HepG2 (cell line): Measurements from ENCODE around the gene TSKU. TPM values are rescaled to one million over a fixed set of nuclear protein-coding genes. Genes with fewer than 3 reads are reported as not detected.

ENCODE experiments used
- AHDC1 ChIP-seq: sonication (generic); formaldehyde crosslinking; IDR thresholded peaks from 2 replicates; pipeline ENCODE4 v1.5.1; 2020; ENCODE audit warnings: mild to moderate bottlenecking, missing genetic modification reagents, borderline replicate concordance
- CENPT ChIP-seq: sonication (generic); formaldehyde crosslinking; IDR thresholded peaks from 2 replicates; pipeline ENCODE4 v1.8.0; 2022; ENCODE audit warnings: low read depth, mild to moderate bottlenecking, moderate library complexity, missing genetic modification reagents
- FOXP4 ChIP-seq: sonication (generic); formaldehyde crosslinking; IDR thresholded peaks from 2 replicates; pipeline ENCODE4 v1.4.0; 2020; ENCODE audit warnings: missing genetic modification reagents
- HHEX ChIP-seq: IDR thresholded peaks from 2 replicates; pipeline ENCODE4 v1.6.1; 2016; ENCODE audit warnings: control low read depth
- KLF13 ChIP-seq: sonication (generic); formaldehyde crosslinking; IDR thresholded peaks from 2 replicates; pipeline ENCODE4 v1.4.0; 2020; ENCODE audit warnings: mild to moderate bottlenecking, missing genetic modification reagents
- LRRFIP1 ChIP-seq: sonication (generic); formaldehyde crosslinking; conservative IDR thresholded peaks from 2 replicates; pipeline ENCODE4 v1.4.0; 2020; ENCODE audit warnings: missing genetic modification reagents
- MAFF ChIP-seq: IDR thresholded peaks from 2 replicates; pipeline ENCODE4 v1.6.1; 2011; ENCODE audit warnings: low read depth, low read length, improper control_type of control experiment
- NAIF1 ChIP-seq: sonication (generic); formaldehyde crosslinking; IDR thresholded peaks from 2 replicates; pipeline ENCODE4 v1.5.0; 2020; ENCODE audit warnings: mild to moderate bottlenecking, missing genetic modification reagents, borderline replicate concordance
- NFE2L1 ChIP-seq: sonication (generic); formaldehyde crosslinking; IDR thresholded peaks from 2 replicates; pipeline ENCODE4 v1.4.0; 2020; ENCODE audit warnings: missing genetic modification reagents, mild to moderate bottlenecking, borderline replicate concordance
- SRSF9 ChIP-seq: fragments of 200-400 bp; formaldehyde crosslinking; IDR thresholded peaks from 2 replicates; pipeline ENCODE4 v1.6.1; 2018; ENCODE audit warnings: borderline replicate concordance, mild to moderate bottlenecking, low read depth, low read length; ENCODE audit not compliant: insufficient read depth, poor library complexity, severe bottlenecking
- SYNCRIP ChIP-seq: fragments of 200-400 bp; formaldehyde crosslinking; IDR thresholded peaks from 2 replicates; pipeline ENCODE4 v1.6.1; 2018; ENCODE audit warnings: mild to moderate bottlenecking, low read depth, low read length; ENCODE audit not compliant: insufficient read depth
- U2AF2 ChIP-seq: fragments of 200-400 bp; formaldehyde crosslinking; IDR thresholded peaks from 2 replicates; pipeline ENCODE4 v1.6.1; 2017; ENCODE audit warnings: low read depth, mild to moderate bottlenecking, low read length
- ZBTB43 ChIP-seq: sonication (generic); formaldehyde crosslinking; conservative IDR thresholded peaks from 2 replicates; pipeline ENCODE4 v1.4.0; 2020; ENCODE audit warnings: missing genetic modification reagents
- ZNF770 ChIP-seq: sonication (generic); formaldehyde crosslinking; IDR thresholded peaks from 2 replicates; pipeline ENCODE4 v1.5.0; 2020; ENCODE audit warnings: mild to moderate bottlenecking, missing genetic modification reagents
- polyA plus RNA-seq, 8 experiments: library from polyadenylated mRNA; depleted of rRNA in 3 of 8; stranded (reverse) in 7 of 8; unstranded in 1 of 8; fragments of >200 nt; fragmentation: Illumina TruSeq in 4 of 8; extraction: Trizol in 4 of 8; gene quantifications; 2 replicates each; pipeline versions ENCODE4 v1.2.1 to v1.2.3, GENCODE V29; 2011 to 2016; ENCODE audit warnings: low read depth in 4 of 8, missing spikeins in 1 of 8, mixed read lengths in 1 of 8; ENCODE audit not compliant: insufficient read depth in 1 of 8
- total RNA-seq, 5 experiments: library from RNA; depleted of rRNA; stranded (reverse); fragments of >200 nt; fragmentation: Illumina TruSeq; extraction: Trizol; gene quantifications; 2 replicates each; pipeline ENCODE4 v1.2.3, GENCODE V29; 2016; ENCODE audit warnings: low read depth in 1 of 5

TSKU gene
- total and polyA plus RNA-seq, 2 of the 13 experiments (the other 11 are each of a cell fraction or from before 2014, with no cell fraction given), result 20.3 to 21.4 TPM

- TF ChIP-seq U2AF2, result no peak
- no peak for TF ChIP-seq SRSF9
- TF ChIP-seq NFE2L1 (CRISPR knock-in tag), result no peak
- 0 out of 2 replicates have a peak, but pooled peaks have one; percentile 11 for TF ChIP-seq AHDC1 (CRISPR knock-in tag)
- no peak for TF ChIP-seq CENPT (CRISPR knock-in tag)
- TF ChIP-seq SYNCRIP, result no peak
- no peak for TF ChIP-seq NAIF1 (CRISPR knock-in tag)
- no peak for TF ChIP-seq ZNF770 (CRISPR knock-in tag)
- no peak for TF ChIP-seq MAFF
- no peak for TF ChIP-seq KLF13 (CRISPR knock-in tag)
- peak; percentile 35; the same call in 1 of the 2 replicates for TF ChIP-seq FOXP4
- TF ChIP-seq ZBTB43 (CRISPR knock-in tag), result no peak
- TF ChIP-seq LRRFIP1 (CRISPR knock-in tag), result no peak
- no peak for TF ChIP-seq HHEX (CRISPR knock-in tag)
These were observed 444 bp upstream of the TSKU start (continued) for GRCh38 chr11:76782531-76783293.
